GM12865 (cell line): Measurements from ENCODE around the gene TUNAR.
"Not testable (repeated sequence)": the region's sequence is repeated elsewhere in the genome, so short reads cannot be mapped to it uniquely, and the experiment has no call there.

Experiments used
- DNase-seq: peaks from one replicate; pipeline ENCODE4 v3.0.0; 2010; ENCODE audit warnings: low read depth
- H3K4me3 ChIP-seq: 2 replicates; pipeline ENCODE4 v1.5.1; 2011; ENCODE audit warnings: mild to moderate bottlenecking, low read depth, low read length, control low read depth
- TF ChIP-seq, protein P1 (sequence below): IDR thresholded peaks from 2 replicates; pipeline ENCODE4 v1.5.1; 2011; ENCODE audit warnings: low read length, control low read depth, low read depth, inconsistent platforms; ENCODE audit not compliant: insufficient read depth; ENCODE audit errors: missing control alignments

TUNAR gene

DNA sequence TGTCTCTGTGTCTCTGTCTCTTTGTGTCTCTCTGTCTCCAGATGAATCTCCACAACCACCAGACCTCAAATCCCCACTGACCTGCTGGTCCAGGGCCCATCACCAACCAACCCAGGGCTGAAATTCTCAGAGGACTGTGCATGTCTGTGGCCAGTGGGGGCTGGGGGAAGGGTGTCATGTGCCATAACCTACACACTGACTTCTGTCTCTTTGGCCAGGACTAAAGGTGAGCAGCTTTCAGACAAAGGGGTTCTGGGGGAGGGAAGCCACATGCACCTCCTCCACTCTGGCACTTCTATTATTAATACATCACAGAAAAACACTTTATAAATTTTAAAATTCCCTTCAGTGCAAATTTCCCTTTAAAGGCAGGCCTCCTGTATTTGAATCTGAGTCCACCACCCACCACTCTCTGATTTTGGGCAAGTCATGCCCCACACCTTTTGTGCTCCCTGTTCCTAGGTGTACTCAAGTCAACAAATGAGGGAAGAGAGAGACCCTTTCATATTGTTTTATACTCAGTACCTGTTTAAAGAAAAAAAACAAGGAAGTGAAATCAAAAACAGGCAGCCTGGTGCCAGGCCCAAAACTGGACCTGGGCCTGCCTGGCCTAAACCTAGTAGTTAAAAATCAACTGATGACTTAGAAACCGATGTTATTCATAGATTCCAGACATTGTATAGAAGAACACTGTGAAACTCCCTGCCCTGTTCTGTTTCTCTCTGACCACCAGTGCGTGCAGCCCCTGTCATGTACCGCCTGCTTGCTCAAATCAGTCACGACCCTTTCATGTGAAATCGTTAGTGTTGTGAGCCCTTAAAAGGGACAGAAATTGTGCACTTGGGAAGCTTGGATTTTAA, 80.2 kb downstream of the TUNAR start:
- DNase-seq, result no peak
- no peak overlapping the region for H3K4me3 ChIP-seq
- TF ChIP-seq, protein P1, sequence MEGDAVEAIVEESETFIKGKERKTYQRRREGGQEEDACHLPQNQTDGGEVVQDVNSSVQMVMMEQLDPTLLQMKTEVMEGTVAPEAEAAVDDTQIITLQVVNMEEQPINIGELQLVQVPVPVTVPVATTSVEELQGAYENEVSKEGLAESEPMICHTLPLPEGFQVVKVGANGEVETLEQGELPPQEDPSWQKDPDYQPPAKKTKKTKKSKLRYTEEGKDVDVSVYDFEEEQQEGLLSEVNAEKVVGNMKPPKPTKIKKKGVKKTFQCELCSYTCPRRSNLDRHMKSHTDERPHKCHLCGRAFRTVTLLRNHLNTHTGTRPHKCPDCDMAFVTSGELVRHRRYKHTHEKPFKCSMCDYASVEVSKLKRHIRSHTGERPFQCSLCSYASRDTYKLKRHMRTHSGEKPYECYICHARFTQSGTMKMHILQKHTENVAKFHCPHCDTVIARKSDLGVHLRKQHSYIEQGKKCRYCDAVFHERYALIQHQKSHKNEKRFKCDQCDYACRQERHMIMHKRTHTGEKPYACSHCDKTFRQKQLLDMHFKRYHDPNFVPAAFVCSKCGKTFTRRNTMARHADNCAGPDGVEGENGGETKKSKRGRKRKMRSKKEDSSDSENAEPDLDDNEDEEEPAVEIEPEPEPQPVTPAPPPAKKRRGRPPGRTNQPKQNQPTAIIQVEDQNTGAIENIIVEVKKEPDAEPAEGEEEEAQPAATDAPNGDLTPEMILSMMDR, result no peak

DNA sequence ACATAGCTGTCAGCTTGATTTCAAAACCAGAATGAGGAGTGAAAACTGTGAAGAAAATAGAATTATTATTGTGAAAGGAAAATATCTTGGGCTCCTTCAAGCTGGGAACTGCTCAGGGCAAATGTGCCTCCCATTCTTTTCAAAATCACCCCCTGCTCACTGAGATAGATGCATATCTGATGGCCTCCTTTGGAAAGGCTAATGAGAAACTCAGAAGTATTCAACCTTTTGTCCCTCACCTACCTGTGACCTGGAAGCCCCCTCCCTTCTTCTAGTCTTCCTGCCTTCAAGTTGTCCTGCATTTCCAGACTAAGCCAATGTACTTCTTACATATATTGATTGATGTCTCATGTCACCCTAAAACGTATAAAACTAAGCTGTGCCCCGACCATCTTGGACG, 81.5 kb downstream of the TUNAR start:
- TF ChIP-seq, protein P1, result no peak
- no peak for DNase-seq
- H3K4me3 ChIP-seq, result no peak overlapping the region

DNA sequence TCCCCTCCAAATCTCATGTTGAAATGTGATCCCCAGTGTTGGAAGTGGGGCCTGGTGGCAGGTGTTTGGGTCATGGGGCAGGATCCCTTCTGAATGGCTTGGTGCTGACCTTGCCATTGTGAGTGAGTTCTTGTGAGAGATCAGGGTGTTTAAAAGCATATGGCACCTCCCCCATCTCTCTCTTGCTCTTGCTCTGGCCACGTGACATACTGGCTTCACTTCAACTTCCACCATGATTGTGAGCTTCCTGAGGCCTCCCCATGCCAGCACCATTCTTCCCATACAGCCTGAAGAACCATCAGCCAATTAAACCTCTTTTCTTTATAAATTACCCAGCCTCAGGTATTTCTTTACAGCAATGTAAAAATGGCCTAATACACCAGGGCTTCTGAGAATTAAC, 82.7 kb downstream of the TUNAR start:
- TF ChIP-seq, protein P1, result no peak
- no peak for DNase-seq
- H3K4me3 ChIP-seq, result no peak overlapping the region

DNA sequence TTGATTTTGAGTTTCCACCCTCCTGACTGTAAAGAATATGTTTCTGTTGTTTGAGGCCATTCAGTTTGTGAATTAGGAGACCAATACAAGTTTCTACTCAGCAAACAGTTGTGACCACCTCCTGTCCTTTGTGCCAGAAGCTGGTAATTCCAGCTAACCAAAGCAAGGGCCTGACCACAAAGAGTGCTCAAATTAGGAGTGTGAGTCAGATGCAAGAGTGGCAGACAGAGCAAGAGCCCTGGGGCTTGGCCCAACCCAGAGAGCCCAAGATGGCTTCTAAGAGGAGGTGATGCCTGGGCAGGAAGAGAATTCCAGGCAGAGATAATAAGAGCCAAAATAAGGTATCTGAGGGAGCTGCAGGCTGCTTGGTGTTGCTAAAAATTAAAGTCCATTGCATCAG, 84.8 kb downstream of the TUNAR start:
- TF ChIP-seq, protein P1, result no peak
- no peak overlapping the region for H3K4me3 ChIP-seq
- DNase-seq, result no peak

DNA sequence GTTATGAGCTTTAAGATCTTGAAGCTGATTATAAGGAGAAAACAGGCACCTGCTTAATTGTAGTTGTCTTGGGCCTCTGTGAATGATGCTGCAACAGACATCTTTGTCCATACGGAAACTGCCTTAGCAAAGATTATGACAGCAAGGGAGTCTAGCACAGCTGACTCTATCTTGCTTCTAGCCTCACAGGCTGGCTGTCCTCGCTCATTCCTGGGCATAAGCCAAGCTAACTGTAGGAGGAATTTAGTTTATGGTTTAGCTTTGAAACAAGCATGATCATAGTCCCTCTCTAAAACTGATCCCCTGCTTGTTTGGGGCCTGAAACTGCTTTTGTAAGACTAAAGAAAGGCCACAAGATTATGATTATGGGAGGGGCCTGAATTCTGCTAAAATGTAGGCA, 88.3 kb downstream of the TUNAR start:
- TF ChIP-seq, protein P1, result no peak
- H3K4me3 ChIP-seq, result no peak overlapping the region
- DNase-seq, result no peak

DNA sequence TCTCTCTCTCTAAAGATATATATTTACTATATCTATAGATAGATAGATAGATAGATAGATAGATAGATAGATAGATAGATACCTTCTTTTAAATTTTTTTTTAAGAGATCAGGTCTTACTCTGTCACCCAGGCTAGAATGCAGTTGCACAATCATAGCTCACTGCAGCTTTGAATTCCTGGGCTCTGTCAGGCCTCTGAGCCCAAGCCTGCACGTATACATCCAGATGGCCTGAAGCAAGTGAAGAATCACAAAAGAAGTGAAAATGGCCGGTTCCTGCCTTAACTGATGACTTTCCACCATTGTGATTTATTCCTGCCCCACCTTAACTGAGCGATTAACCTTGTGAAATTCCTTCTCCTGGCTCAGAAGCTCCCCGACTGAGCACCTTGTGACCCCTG, 91.4 kb downstream of the TUNAR start:
- H3K4me3 ChIP-seq, DNase-seq: not testable (repeated sequence)
